NCI-H187 treated with DMSO at 0.1 percent for 48 hours (cell line): ENCODE results near the gene COMT.
"Not testable (repeated sequence)": the region's sequence is repeated elsewhere in the genome, so short reads cannot be mapped to it uniquely, and the experiment has no call there.

Experiments used
- DNase-seq: peaks from one replicate; lab custom pipeline; 2025; lab: John Stamatoyannopoulos, UW

Gene COMT

DNA sequence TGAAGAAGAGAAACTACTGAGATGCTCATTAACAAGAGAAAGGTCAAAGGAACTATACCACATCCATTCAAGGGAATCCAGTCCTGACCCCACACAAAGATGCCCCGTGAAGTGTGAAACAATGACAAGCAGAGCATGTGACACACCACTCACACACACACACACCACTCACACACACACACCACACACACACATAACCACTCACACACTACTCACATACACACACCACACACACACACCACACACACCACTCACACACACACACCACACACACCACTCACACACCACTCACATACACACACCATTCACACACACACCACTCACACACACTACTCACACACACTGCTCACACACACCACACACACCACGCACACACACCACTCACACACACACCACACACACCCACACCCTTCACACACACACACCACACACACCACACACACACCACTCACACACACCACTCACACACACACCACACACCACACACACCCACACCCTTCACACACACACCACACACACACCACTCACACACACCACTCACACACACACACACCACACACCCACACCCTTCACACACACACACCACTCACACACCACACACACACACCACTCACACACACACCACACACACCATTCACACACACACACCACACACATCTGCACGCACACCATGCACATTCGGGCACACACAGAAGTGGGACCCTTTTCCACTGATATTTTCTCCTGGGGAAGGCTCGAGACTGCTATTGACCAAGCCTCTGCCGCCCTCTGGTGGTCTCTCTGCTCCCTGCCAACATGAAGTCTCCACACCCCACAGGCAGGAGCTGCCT is 32.0 kb upstream of the COMT start:
- no peak for DNase-seq

DNA sequence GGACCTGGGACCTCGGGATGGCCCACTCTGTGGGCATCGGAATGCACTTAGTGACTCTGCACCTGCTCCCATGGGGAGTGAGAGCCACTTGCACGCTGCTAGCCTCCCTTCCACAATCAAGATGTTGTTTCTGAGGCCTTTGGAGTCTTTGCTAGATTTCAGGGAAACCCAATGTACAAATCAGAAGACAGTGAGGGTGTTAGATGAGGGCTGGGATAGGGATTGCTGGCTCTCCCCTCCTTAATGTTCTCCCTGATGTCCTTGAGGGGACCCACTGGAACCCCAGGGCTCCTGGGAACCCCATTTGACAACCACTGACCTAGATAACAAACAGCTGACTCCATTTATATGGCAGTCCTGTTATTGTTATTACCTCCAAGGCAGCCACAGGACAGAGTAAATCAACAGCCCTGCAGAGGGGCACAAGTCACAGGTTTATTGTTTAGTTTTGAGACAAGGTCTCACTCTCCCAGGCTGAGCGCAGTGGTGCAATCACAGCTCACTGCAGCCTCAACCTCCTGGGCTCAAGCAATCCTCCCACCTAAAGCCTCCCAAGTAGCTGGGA is 31.3 kb upstream of the COMT start:
- DNase-seq: no peak

DNA sequence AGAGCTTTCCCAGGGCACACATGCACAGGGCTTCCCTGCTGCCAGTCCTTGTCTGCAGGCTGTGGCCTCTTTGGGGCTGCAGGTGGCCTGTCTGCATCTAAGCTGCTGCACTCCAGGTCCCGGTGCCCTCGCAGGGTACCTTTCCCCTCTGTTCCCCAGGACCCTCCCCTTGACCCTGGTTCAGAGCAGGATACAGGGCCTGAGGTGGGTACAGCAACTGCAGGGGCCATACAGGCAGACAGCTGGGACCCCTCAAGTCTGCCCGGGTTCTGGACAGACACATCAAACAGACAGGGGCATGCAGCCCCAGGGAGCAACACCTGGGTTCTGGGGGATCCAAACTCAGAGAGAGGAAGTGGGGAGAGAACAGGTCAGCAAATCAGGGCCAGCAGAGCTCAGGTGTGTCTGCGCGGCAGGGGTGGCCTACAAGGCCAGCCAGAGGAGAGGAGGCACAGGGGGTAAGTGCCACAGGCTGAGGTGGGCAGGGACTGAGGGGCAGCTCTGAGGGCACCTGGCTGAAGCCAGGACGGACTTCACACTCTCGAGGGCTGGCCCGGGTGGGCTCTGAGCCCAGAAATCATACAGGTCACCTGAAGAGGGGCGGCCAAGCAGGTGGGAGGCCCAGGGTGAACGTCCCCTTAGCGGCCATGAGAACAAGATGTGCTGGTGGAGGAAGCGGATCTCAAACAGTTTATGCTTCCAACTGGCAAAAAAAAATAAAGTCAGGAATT is 29.9 kb upstream of the COMT start:
- no peak for DNase-seq

DNA sequence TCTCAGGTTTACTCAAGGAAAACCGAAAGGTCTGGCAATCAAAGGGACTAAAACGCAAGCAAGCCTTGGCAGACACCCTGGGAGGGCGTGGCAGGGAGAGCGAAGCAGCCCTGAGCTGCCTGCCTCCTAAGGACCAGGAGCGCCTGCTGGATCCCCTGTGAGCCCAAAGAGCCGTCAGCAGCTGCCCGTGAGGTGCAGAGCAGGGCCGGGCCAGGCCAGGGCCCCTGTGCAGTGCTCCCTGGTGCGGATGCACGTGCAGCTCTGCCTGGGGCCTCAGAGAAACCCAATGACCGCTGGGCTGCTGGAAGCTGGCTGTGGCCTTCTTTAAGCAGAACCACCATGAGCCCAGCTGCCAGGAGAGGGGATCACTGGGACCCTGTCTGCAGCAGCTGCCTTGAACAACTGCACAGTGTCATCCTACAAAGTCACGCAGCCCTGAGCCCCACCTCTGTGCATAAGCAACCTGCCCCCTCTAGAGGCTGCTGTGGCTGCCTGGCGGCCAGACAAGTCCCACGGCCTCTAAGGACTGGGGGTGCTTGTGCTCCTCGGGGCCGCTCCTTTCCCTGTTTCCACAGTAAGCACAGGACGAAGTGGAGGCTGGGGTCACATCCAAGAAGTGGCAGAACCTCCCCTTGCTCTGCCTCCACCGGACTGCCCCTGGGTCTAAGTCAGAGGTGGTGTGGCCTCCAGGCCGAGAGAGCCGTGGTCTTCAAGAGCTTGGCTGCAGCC is 29.1 kb upstream of the COMT start:
- DNase-seq: no peak

DNA sequence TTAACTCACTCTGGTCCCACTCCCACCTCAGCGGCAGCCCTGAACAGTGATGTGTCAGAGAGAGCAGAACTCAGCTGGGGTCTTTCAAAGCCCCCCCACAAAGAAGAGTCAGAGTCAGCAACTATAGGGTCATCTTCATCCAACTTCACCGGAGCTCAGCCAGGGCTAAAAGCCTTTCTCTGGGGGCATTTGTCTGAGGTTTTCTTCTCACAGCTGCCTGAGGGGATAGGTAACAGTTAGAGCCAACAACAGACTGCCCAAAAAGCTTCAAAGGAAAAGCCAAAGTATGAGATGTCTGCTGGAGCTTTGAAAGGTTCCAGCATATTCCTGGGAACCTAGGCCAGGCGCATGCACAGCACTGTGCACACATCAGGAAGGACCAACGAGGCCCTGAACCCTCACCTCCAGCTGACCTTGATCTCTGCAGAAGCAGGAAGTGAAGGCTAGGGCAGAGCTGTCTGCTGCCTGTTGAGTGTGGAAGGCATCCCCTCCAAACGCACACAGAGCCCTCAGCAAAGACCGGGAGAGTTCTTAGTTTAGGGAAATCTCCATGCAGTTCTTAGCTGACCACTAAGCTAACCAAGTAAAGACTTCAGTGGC is 28.1 kb upstream of the COMT start:
- DNase-seq: no peak

DNA sequence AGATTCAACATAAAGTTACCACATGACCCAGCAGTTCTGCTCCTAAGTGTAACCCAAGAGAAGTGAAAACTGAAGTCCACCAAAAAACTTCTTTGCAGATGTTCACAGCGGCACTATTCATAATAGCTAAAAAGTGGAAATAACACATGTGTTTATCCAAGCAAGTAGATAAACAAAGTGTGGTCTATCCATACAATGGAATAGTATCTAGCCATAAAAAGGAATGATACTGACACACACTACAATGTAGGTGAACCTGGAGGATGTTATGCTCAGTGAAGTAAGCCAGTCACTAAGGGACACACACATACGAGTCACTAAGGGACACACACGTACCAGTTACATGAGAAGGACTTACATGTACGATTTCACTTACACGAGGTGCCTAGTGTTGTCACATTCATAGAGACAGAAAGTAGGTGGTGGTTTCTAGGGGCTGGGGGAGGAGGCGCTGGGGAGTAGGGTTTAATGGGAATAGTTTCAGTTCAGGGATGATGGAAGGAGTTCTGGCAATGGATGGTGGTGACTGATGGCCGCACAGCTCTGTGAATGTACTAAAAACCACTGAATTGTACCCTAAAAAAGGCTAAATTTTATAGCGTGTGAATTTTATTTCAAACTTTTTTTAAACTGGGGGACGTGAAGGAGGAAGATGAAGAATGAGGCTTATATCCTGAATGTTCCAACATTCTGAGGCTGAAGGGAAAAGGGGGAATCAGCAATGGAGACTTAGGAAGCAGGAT is 27.2 kb upstream of the COMT start:
- DNase-seq: no peak

DNA sequence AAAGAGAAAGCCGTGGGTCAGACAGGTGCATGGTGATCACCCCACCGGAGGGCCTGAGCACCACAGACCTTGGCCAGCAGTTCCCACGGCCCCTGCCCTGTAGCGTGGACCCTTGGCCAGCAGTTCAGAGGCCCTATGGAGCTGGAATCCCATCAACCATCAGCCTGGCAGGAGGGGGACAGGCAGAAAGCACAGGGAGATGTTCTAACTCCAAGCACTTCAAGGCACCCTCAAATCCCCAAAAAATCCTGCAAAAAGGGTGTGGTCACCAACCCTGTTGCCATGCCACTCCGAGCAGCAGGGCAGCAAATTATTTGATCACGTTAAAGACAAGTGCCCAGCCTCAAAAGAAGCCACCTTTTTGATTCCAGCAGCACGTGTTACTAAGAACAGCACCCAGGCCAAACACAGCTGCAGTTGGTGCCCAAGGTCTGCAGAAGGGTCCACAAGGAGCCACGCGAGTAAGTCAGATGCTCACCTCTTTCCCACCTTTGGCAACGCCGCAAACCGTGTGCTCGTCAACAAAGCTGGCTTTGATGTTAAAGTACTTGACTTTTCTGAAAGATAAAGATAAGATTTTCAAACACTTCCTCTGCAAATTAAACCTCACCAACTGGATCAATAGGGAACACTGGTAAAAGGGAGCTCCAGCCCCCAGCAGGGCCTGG is 26.2 kb upstream of the COMT start:
- DNase-seq: no peak

DNA sequence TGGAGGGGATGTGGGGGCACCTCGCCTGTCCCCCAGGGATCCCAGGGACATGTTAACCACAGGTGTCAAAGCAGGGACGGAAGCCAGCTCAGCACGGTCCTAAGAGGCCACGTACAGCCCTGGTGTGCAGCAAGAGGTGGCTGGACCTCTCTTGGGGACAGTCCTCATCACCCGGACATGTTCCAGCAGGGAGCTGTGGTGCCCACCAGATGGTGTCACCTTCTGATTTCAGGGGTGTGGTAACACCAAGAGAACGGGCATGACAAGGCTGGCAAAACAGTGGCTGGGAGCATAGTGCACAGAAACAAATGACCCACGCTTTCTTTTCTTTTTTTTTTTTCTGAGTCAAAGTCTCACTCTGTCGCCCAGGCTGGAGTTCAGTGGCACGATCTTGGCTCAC is 25.6 kb upstream of the COMT start:
- DNase-seq: no peak

DNA sequence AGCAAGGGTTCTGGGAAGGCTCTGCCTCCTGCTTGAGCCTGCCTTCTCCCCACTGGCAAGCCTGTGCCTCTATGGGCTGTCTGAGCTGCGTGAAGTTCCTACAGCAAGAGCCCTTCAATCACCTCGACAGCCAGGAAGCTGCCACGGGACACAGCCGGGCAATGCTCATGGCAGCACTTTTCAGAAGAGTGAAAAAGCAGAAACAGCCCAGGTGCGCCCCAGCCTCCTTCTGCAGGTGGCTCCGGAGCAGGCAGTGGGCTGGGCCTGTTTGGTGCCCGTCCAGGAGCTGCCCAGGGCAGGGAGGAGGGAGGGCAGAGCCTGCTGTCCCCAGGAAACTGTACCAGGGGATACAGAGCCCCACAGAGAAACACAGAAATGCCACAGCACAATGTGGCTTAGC is 24.6 kb upstream of the COMT start:
- DNase-seq: no peak

DNA sequence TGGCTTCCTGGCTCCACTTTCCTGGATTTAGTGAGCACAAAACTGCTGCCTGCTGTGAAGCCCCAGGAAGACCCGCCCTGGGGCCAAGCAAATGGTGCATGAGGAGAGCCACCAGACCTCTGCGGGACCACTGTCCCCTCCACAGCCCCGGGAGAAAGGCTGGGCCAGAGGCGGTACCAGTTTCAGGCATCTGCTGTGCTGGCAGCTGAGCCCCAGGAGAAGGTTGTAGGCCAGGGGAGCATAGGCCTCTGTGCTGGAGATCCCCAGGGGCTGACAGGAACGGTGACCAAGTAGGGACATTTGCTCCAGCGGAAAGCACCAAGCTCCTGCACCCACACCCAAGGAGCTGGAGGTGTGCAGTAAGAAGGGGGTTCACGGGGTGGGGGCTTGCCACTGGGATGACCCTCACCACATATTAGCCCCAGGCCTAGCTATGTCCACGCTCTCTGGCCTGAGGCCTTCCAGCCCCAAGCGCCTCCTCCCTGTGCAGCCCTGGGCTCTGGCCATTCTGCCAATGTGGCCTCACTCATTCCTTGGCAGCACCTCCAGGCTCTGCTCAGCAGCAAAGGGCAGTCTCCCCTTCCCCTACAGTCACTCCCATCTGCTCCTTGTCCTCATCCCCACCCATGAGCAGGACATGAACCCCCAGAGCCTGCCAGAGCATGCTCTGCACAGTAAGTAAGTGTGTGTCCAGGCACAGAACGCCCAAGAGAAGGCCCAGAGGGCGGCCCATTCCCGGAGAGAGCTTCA is 24.0 kb upstream of the COMT start:
- no peak for DNase-seq

DNA sequence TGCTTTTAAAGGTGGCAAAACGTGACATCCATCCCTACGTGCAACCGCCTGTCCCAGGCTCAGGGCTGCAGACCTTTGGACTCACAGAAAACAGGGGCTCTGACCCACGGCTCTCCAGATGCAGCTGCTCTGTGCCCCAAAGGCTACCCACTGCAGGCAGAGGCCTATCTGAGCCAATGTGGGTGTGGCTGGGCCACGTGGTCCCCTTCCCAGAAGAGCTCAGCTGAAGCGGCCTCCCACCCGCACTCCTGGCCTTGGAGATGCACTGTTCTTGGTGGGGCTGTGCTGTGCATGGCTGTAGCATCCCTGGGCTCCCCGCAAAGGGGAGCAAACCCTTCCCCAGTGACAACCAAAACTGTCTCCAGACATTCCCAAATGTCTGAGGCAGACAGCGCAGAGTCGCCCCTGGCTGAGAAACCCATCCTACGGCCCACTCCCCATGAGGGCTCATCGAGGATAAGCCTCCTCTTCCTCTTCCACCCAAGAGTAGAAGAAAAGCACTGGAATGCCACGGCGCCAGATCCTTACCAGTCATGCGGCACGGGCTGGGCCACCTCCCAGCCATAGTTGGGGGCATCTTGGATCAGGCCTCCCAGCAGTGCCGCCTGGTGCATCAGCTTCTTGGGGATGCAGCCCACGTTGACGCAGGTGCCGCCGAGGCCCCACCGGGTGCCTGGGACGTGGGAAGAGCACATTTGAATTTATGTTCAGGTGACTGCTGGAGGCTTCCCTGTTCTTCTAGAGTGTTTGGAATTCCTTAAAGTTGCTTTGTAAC is 23.1 kb upstream of the COMT start:
- DNase-seq: no peak

DNA sequence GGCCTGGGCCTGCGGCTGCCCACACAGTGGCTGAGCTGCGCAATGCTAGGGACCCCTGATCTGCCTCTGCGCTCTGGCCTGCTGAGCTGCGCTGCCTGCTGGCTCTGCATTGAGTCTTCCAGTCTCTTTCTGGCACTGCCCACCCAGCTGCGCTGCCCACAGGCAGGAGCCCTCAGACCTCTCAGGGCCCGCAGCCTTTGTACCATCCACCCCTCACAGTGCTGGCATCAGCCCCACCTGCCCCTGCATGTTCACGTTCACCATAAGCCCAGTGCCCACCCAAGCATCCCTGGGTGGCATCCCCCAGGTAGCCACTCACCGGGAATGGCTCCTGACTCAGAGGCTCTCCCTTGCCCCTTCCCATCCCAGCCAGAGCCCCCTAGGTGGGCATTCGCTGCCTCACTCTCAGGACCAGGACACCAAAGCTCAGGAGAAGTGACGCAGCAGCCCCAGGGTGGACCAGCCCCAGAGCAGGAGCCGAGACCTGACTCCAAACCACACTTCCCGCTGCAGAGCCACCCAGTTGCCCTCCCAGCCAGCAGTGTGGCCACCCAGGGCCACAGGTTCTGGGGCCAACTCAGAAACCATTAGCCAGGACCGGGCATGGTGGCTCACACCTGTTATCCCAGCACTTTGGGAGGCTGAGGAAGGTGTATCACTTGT is 21.7 kb upstream of the COMT start:
- DNase-seq: no peak

DNA sequence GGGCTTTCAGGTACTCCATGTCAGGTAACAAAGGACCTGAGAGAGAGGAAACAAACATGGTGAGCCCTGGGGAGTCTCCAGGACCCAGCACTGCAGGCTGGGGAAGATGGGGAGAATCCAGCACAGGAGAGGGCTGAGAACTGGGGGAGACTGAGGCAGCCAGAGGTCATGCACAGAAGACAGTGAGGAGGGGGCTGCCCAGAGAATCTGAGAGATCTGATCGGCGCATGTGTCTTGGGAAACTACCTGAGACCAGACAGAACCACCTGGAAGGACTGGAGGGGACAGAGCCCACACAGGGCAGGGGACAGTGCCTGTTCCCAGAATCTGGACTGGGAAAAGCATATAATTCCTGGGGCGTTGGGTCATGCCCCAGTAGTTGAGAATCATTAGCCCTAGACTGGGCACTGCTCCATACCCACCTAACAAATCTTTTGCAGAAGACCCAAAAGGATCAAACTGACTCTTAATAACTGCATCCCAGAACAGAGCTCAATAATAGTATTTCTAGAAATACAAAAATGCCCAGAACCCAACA is 20.0 kb upstream of the COMT start:
- no peak for DNase-seq

DNA sequence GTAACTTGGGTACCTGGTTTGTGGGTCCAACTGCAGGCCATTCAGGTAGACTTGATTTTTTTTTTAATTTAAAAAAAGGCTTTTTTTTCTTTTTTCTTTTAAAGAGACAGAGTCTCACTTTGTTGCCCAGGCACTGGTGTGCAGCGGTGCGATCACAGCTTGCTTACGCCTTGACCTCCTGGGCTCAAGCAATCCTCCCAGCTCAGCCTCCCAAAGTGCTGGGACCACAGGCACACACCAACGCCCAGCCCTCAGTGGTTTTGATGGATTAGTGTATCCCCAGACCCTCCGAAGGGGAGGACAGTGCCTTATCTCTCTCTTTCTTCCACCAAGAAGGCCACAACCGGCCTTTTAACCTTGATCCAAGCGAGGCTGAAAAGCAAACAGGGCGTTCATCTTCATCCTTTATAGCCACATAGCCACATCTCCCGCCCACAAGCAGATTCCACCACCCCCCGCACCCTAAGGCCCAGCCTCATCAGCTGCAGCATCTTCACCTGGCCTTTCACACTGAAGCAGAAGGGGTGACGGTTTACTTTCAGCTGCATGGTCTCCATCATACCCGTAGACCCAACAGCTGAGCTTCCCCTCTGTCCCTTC is 17.6 kb upstream of the COMT start:
- DNase-seq: no peak

DNA sequence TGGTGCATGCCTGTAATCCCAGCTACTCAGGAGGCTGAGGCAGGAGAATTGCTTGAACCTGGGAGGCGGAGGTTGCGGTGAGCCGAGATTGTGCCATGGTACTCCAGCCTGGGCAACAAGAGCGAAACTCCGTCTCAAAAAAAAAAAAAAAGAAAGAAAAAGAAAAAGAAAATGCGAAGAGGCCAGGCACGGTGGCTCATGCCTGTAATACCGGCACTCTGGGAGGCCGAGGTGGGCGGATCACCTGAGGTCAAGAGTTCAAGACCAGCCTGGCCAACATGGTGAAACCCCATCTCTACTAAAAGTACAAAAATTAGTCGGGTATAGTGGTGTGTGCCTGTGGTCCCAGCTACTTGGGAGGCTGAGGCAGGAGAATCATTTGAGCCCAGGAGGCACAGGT is 15.5 kb upstream of the COMT start:
- not testable (repeated sequence) for DNase-seq

DNA sequence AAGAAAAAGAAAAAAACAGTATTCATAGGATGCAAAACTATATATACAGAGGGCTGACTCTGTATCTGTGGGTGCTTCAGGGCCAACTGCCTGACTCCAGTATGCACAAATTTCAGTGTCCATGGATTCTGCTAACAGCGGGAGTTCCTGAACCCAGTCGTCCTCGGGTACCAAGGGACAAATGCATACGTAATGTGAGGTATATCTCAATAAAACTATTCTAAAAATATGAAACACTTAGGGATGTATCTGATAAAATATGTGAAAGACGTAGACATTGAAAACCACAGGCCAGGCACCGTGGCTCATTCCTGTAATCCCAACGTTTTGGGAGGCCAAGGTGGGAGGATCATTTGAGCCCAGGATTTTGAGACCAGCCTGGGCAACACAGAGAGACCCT is 13.9 kb upstream of the COMT start:
- no peak for DNase-seq

DNA sequence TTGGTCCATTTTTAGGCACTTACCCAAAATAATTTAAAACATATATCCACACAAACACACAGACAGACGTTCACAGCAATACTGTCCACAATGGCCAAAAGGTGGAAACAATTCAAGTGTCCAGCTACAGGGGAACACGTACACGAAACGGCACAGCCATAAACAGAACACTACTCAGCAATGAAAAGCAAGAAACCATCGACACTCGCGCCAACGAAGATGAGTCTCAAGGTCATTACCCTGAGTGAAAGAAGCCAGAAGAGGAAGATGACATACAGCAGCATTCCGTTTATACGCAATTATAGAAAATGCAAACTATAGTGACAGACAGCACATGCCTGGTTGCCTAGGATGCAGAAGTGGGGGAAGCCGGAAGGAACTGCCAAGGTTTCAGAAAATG is 13.4 kb upstream of the COMT start:
- no peak for DNase-seq
